GM21619 (cell line): ENCODE results near the gene MFSD6L.

Experiments used
- ATAC-seq: cut with Tn5 transposase; IDR thresholded peaks from one replicate; pipeline ENCODE4 v1.9.1; 2021; ENCODE audit not compliant: unreplicated experiment

MFSD6L gene

GRCh38 chr17:8794636-8795035 lies 4.5 kb downstream of the MFSD6L start:
- no peak for ATAC-seq

DNA sequence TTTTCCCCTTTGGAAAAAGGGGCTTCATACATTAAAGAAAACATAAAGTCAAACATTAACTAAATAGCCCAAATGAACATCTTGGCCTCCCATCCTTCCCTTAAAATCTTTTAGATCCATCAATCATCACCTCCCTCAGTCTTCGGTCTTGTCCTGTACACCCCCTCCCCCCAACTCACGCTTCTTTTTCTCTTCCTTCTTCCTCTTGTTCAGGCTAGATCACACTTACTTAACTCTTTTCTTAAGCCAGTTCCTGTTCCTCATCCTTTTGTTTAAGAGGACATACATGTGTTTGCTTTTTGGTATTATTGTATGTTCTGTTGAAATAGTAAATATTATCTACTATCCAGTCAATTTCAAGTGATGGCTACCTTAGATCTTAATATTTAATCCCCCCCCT lies 5.5 kb downstream of the MFSD6L start:
- no peak for ATAC-seq

DNA sequence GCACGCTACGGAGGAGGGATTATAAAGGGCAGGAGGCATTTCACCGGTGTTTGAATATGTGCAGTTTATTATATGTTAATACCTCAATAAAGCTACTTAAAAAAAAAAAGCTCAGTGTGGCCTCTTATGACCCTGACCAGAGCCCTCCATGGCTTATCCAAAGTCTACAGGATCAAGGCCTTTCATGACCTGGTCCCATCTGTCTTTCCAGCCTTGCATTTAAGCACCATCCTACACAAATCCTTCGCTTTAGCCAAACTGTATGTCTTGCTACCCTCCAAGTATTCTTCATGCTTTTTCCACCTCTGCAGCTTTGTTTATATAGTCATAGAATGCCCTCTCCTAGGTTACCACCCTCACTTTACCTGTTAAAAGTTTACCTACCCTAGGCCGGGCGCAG lies 6.5 kb downstream of the MFSD6L start:
- no peak for ATAC-seq

DNA sequence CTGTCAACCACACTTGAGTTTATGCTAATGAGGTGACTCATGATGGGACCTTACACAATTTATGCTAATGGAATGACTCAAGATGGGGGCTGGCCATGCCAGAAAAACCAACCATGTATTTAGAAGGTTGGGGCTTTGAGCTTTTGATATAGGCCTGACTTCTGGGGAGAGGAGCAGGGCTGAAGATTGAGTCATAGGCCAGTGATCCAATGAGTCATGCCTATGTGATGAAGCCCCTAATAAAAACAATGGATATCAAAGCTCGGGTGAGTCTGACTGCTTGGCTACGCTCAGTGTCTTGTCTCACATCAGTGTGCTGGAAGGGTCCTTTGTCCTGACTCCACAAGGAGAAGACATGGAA lies 7.3 kb downstream of the MFSD6L start:
- ATAC-seq: no peak

DNA sequence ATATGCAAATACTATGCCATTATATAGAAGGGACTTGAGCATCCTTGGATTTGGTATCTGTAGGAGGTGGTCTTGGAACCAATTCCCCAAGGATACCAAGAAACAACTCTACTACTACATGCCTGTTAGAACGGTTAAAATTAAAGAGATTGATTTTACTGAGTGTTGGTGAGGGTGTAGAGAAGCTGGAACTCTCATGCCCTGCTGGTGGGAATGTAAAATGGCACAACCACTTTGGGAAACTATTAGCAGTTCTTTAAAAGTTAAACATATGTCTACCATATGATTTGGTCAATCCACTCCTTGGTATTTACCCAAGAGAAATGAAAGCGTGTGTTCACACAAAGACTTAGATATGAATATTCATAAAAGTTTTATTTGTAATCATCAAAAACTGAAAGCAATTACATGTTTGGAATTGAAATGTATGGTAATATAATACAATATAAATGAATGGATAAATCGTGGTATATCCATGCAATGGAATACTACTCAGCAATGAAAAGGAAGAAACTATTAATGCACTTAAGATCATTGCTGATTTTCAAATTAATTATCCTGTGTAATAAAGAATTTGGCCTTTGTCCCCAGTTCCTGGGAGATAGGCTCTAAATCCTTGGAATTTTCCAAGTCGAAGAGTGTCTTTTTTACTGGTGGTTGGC lies 7.8 kb downstream of the MFSD6L start:
- no peak for ATAC-seq

DNA sequence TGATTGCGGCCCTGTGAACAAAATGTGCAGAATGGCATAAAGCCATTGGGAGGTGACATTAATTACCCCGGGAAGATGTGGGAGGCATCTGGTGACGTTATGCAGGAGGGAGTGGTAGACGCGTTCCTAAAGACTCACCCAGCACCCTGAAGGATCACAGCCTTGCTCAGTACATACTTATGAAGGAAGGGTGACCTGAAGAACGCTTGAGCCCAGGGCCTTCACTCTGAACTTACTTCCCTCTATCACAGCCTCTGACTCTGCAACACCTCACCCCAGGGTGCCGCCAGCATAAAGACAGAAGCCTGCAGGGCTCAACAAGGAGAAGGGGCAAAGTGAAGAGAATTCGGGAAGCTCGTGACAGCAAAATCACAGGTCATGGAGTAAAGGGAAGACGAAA lies 9.4 kb downstream of the MFSD6L start:
- no peak for ATAC-seq

DNA sequence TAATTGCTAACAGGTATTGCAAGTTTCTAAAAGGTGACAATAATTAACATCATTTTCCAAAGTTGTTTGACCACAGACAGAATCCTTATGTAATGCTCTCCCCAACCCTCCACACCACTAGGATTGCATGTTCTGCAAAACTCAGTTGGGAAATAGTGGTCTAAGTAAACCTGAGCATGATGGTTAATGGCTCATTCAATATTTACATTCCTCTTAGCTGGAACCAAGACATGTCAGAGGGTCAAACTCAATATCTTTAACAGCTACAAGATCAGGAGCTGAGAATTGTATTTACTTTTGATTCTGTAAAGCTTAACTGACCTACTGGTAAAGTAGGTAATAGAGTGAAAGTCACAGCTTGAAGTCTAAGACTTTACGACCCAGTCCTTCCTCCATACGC lies 10.2 kb downstream of the MFSD6L start:
- ATAC-seq: no peak

DNA sequence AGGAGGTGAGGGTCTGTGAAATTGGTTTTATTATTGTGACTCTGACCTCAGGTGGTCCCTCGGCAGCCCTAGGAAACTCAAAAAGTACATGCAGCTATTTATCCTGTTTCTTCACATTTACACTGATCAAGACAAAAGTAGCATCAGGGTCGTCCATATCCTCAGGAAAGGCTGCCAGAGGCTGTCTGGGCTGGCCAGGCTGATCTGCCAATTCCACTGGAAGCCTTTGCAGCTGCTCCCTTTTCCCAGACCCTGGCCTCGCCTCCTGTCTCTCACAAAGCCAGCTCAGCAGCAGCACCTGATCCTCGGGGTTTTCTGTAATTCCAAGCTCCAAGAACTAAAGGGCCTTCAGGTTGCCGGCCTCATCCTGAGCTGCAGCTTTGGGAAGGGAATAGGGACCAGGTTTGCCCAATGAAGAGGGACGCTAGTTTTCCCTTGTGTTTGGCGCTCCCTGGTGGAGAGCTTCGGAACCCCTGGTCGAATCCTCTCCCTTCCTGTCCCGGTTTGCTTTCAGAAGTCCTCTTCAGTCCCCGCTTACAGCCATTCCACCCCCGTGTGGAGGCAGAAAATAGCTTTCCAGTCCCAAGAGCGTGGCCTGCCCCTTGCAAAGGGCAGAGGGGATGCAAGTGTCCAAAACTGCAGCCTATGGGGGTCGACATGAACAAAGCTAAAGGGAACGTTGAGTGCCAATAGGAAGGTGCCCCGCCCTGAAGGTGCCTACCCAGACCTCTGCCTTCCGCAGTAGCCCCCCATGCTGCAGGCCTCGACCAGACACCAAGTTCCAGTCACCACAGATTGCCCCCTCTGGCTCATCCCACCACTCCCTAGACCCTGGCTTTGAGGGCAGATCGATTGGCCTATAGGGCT lies 13.4 kb downstream of the MFSD6L start:
- no peak for ATAC-seq

- no peak for ATAC-seq
These were observed 17.0 kb downstream of the MFSD6L start for GRCh38 chr17:8782176-8782575.

DNA sequence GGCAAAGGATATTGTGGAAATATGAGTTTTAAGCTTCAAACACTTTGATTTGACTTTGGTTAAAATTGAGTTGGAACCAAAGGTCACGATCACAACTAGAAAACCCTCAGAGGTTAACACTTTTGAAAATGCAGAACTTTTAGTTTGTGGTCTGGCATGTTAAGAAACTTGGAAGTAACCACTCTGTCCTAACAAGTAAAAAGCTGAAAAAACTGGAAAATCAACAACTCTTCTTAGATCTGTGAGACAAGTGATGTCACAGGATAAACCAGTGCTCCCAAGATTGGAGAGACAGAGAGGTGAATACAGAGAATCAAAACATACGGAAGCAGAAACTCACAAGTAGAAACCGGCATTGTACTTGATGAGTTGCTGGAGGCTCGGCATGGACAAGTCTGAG lies 17.4 kb downstream of the MFSD6L start:
- no peak for ATAC-seq

GRCh38 chr17:8776881-8777280 lies 22.3 kb downstream of the MFSD6L start:
- ATAC-seq: no peak

GRCh38 chr17:8776248-8776647 lies 22.9 kb downstream of the MFSD6L start:
- no peak for ATAC-seq

DNA sequence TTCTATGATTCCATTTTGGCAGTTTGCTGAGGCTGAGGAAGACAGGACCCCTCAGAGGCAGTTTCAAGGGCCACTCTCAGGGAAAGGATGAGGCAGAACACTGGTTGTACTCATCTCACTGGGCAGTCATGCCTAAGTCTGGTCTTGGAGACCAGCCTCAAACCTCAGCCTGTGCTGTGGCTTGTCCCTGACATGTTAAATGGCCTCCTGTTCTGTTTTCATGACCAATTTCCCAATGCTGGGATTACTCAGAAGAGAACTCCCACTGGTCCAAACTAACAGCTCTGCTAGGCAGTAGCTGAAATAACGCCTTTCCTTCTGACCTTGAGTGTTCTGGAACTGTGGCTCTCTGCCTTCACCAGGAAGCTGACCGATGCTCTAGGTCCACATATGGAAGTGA lies 32.4 kb downstream of the MFSD6L start:
- ATAC-seq: no peak

- no peak for ATAC-seq
These were observed 37.2 kb downstream of the MFSD6L start for GRCh38 chr17:8762012-8762411.

GRCh38 chr17:8758137-8758596 lies 41.0 kb downstream of the MFSD6L start, which contains the start of gene SPDYE4:
SPDYE4 (minus strand) TSS chr17:8758546; CDS start chr17:8758382, 164 bp downstream.
- no peak for ATAC-seq

GRCh38 chr17:8757189-8757588 lies 42.0 kb downstream of the MFSD6L start:
- ATAC-seq: no peak

DNA sequence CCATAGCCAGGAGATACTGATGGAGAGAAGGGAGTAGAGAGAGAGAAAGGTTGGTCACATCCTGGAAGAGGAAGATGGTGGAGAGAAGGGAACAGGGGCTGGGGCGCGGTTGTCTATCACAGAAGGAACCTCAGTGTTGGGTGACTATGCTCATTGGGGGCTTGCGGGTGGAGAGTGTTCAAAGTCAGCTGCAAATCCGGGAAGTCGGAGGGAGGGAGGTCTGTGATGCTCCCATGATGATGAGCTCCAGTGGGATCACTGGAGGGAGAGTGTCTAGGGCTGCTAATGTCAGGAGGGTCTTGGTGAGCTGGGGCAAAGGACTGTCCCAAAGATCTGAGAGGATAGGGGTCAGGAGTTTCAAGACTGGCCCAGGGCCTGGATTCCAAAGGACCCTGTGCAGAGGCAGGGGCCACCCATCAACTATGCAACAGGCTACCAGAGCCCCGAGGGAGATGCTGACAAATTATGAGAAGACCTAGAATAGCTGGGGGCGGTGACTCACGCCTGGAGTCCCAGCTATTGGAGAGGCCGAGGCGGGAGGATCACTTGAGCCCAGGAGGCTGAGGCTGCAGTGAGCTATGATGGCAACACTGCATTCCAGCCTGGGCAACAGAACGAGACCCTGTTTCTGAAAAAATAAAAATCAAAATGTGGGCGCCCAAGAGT lies 43.4 kb downstream of the MFSD6L start:
- no peak for ATAC-seq

DNA sequence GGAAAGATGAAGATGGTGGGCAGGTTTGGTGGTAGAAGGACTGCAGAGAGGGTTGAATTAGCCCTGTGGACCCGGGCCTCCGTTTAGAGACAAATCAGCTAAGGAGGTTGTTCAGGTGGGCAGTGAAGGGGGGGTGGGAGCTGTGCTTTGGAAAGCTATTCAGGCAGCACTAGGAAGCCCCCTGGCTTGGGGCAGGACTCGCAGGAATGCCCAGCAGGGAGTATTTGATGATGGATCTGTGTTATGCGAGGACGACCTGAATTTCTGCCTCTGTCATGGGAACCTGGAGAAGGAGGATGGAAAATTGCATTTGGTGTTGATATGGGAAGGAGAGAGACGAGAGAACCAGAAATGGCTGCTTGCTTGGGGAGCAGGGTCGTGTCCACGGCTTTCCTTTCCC lies 44.3 kb downstream of the MFSD6L start:
- ATAC-seq: no peak

DNA sequence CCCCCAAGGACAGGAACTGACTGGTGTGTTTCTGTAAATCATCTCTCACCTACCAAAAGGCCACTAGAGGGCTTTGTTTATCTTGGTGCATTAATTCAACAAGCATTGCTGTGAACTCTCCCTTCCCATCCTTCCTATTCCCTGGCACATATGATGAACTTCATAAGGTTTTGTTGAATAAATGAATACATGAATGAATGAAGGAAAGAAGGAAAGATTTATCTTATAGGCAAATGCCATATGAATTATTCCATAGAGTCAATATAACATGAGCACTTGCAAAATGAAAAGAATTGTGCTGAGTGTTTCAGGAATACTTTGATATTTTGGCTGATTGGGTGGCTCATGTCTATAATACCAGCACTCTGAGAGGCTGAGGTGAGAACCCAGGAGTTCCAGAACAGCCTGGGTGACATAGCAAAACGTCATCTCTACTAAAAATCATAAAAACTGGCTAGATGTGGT lies 45.2 kb downstream of the MFSD6L start:
- ATAC-seq: no peak

DNA sequence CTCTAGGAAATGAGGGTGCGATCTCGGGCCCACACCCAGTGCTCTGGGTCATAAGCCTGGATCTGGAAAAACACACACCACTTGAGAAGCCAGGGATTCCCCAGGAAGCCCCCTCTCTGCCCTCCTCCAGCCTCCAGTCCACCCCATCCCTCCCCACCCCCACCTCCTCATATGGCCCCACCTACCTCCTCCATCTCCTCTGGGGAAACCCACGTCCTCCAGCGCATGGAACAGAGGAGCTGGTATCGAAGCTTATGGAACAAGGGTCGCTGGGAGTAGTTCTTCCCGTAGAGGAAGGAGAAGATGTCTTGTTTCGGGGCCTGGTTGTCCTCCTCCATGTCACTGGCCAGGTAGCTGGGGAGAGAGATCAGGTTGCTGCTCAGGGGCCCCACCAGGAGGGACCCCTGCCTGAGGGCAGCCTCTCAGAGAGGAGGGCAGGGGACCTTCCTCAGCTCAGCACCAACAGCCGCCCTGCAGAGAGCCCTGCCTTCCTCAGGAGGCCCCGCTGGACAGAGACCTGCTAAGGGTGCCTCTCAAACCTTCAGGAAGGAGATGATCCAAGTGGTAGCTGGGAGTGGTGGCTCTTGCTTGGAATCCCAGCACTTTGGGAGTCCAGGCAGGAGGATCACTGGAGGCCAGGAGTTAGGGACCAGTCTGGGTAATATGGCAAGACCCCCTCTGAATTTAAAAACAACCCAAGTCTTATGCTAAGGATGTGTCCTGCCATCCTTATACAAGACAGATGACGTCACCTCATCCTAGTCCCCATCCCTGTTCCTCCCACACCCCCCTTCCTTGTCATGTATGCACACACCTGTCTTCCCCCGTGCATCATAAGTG lies 45.8 kb downstream of the MFSD6L start:
- no peak for ATAC-seq

- ATAC-seq: no peak
These were observed 49.5 kb downstream of the MFSD6L start for GRCh38 chr17:8749616-8750015.
